ENCODE results near the gene SUCLG2. TPM values are rescaled to one million over a fixed set of nuclear protein-coding genes. Genes with fewer than 3 reads are reported as not detected.

SUCLG2 gene
- total and polyA plus RNA-seq, 9 of the 15 experiments (the other 6 are each of a cell fraction or from before 2014, with no cell fraction given) = 10.1 to 41.4 (median 29.0) TPM

DNA sequence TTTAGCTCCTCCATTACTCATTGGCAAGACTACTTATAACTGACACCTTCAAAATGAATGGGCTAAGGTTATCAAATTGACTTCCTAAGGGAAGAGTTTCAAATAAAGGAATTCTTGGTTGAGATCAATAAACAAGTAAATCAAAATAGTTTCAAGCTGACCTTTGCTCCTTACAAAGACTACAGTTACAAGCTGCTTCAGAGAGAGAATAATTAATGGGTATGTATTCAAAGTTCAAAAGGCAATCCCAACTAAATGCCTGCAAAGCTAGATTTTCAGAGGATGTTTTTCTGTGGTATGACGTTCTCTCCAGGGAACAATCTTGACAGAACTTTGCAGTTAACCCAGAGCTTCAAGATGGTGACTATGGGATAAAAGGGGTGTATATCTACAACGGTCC lies 153.7 kb downstream of the SUCLG2 start:
- FAIRE-seq (no peak), DNase-seq (ENCODE audit: extremely low read depth in 1 of 4, low spot score in 3 of 4) (no peak), ATAC-seq (no peak)
- Histone ChIP-seq H3K79me2 (ENCODE audit: control insufficient read depth, insufficient read depth, low read length) (no peaks in the 10 kb centered on the region), H4K20me1 (replicated peaks; ENCODE audit: control insufficient read depth, insufficient read depth, low read length) (no peaks in the 10 kb centered on the region), H3K4me3 (no peak overlapping the region), H3K27me3 (ENCODE audit: control insufficient read depth in 2 of 2, insufficient read depth in 2 of 2, low read length in 2 of 2) (no peaks in the 10 kb centered on the region), H3K27ac (ENCODE audit: extremely low read depth, low read depth, low read length) (no peak overlapping the region), H3K9me3 (replicated peaks; ENCODE audit: control insufficient read depth, insufficient read depth, low read depth, low read length) (no peaks in the 10 kb centered on the region), H3K4me2 (ENCODE audit: insufficient read depth, low read length) (no peak overlapping the region), H3K4me1 (replicated peaks in 1 of 2; ENCODE audit: control insufficient read depth in 2 of 2, insufficient read depth in 2 of 2, low read length in 2 of 2) (no peaks in the 10 kb centered on the region), H2AFZ (ENCODE audit: low read depth, low read length) (no peak overlapping the region), H3K36me3 (ENCODE audit: control insufficient read depth, insufficient read depth, low read length) (no peaks in the 10 kb centered on the region; the same call in 2 of the 3 replicates), H3K9me1 (ENCODE audit: control insufficient read depth, insufficient read depth, low read length) (no peaks in the 10 kb centered on the region), H3K9ac (ENCODE audit: insufficient read depth in 1 of 2, low read depth in 2 of 2, low read length in 2 of 2) (no peak overlapping the region)
- POLR2A ChIA-PET = no interaction called here
- BruUV-seq (replicated peaks) = no TSS peak
- WGBS (ENCODE audit: insufficient coverage, low coverage, missing lambda C conversion rate) = 69% methylated on average over 2 of the region's 2 CpGs
- in situ Hi-C loops (cut with MboI) = no loop called here
- intact Hi-C loops (cut with micrococcal nuclease) = no loop called here
- CTCF ChIA-PET (ENCODE audit: low intra/inter-chr PET ratio) = no interaction called here
- TF ChIP-seq ESRRA (IDR thresholded peaks at IDR 0.05; ENCODE audit: borderline replicate concordance, low read depth) (no peak), MAFK (IDR thresholded peaks at IDR 0.05; ENCODE audit: low read length) (no peak), NR4A1 (CRISPR knock-in tag; IDR thresholded peaks at IDR 0.05) (no peak), NR4A1 (tag; IDR thresholded peaks at IDR 0.05) (no peak), CREM (IDR thresholded peaks at IDR 0.05; ENCODE audit: low read depth) (no peak), ELK1 (CRISPR knock-in tag; IDR thresholded peaks at IDR 0.05) (no peak), CCNT2 (IDR thresholded peaks at IDR 0.05; ENCODE audit: borderline replicate concordance, extremely low read depth, insufficient read length, low read depth, low read length) (no peak), ZNF609 (CRISPR knock-in tag; IDR thresholded peaks at IDR 0.05; ENCODE audit: borderline replicate concordance) (no peak), ZNF407 (IDR thresholded peaks at IDR 0.05; ENCODE audit: low read depth) (no peak)

Measured in K562 (cell line).